ENCODE measurements around the gene IP6K1.
A peak's percentile ranks its signal among the peaks of the same experiment; 100 is the strongest.
"Not testable (repeated sequence)": the region's sequence is repeated elsewhere in the genome, so short reads cannot be mapped to it uniquely, and the experiment has no call there.

Gene IP6K1

DNA sequence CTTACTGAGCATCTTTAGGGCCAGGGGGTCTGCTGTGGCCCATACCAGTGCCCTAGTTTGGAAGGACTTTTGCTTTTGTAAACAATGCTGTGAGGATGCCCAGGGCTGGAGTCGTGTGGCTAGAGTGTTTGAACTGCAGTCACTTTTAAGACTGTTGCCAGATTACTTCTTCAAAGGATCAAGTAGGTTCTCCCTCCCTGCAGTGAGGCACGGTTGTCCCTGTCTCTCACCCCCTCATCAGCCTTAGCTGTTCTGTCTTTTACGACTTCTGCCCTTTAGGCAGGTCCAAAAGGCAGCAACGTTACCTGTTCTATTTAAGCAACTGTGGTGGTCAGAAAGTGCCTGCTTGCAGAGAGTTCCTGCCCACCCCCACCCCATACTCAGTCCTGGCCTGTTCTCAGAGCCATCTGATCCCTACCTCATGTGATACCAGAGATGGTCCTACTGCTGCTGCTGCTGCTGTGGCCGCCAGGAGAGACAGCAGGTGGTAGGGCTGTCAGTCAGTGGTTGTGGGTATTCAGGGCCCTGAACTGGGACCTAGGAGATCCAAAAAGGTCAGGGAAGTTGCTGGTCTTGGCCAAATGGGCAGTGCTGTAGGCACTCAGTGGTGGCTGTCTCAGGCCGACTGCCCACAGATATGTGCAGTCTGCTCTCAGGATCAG is 91.8 kb downstream of the IP6K1 start:
- WGBS, 2 experiments (ENCODE audit: insufficient coverage in 2 of 2): 76% methylated on average over 3 to 5 of the region's 6 CpGs
- H3K4me1 ChIP-seq (ENCODE audit: control insufficient read depth, insufficient read depth, low read length, poor library complexity, severe bottlenecking); H3K27ac ChIP-seq (ENCODE audit: low read depth, low read length, severe bottlenecking); H3K4me3 ChIP-seq (ENCODE audit: extremely low read depth, insufficient read depth, low read length, poor library complexity, severe bottlenecking); H3K36me3 ChIP-seq (ENCODE audit: control insufficient read depth, insufficient read depth, low read length); H3K9me3 ChIP-seq (ENCODE audit: control insufficient read depth, low read length): not testable (repeated sequence)

DNA sequence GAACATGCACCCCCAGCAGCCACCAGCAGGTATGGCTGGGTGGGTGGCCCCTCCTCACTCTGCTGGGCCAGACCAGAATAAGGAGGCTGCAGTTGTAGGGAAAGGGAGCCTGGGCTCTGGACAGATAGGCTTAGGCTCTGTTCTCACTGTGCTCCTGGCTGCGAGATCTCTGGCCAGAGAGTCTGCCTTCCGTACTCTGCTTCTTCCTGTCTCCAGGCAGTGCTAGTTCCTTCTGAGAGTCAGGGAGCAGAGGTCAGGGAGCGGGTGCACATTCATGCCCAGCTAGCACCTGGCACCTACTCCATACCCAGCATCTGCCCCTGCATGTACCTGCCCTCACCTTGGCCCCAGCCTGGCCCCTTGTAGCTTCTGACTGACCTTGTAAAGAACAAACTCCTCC is 94.9 kb downstream of the IP6K1 start:
- not testable (repeated sequence) for H3K36me3 ChIP-seq (ENCODE audit: control insufficient read depth, insufficient read depth, low read length); H3K4me3 ChIP-seq (ENCODE audit: extremely low read depth, insufficient read depth, low read length, poor library complexity, severe bottlenecking); H3K9me3 ChIP-seq (ENCODE audit: control insufficient read depth, low read length); H3K27ac ChIP-seq (ENCODE audit: low read depth, low read length, severe bottlenecking); H3K4me1 ChIP-seq (ENCODE audit: control insufficient read depth, insufficient read depth, low read length, poor library complexity, severe bottlenecking)
- WGBS, 2 experiments (ENCODE audit: insufficient coverage in 2 of 2): 88 to 91% methylated on average over 2 to 3 of the region's 3 CpGs

DNA sequence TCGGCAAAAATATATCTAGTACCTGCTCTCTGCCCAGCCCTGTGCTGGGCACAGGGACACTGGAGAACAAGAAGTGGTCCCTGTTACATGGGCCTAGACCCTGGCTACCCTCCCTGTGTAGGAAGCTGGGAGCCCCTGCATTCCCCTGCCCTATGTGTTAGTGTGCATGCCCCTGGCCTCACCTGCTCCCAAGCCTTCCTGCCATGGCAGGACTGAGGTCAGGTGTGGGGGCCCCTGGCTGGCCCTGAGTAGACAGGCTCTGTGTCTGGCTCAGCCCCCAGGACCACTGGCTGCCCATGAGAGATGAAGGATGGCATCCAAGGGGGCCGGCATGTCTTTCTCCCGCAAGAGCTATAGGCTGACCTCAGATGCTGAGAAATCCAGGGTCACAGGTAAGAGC is 95.5 kb downstream of the IP6K1 start:
- not testable (repeated sequence) for H3K27ac ChIP-seq (ENCODE audit: low read depth, low read length, severe bottlenecking); H3K4me3 ChIP-seq (ENCODE audit: extremely low read depth, insufficient read depth, low read length, poor library complexity, severe bottlenecking); H3K36me3 ChIP-seq (ENCODE audit: control insufficient read depth, insufficient read depth, low read length); H3K9me3 ChIP-seq (ENCODE audit: control insufficient read depth, low read length); H3K4me1 ChIP-seq (ENCODE audit: control insufficient read depth, insufficient read depth, low read length, poor library complexity, severe bottlenecking)
- WGBS, 2 experiments (ENCODE audit: insufficient coverage in 2 of 2): 95 to 96% methylated on average over 2 to 3 of the region's 3 CpGs

DNA sequence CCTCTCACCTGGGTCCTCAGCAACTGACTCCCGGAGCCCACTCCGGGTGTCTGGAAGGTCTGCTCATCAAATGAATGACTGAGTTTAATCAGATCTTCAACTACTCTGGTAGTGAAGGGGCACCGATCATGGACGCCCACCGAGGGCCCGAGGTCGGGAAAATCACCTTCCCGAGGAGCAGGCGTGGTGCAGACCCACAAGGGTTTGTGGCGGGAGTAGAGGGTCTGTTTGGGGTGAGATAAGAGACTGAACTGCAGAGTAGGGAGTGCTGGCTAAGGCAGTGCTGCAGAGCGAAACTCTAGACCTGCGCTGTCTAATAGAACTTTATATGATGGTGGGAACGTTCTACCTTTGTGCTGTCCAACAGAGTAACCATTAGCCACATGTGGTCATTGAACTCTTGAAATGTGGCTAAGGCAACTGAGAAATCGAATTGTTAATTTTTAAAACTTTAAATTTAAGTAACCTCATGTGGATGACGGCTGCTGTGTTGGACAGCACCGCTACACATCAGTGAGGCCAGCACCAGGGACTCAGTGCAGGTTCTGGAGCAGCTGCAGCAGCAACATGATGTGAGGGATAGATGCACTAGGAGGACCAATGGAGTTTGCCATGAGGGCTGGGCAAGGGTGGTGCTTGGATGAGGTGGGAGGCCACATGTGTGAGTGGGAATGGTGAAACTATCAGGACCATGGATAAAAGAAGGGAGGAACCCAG is 96.3 kb downstream of the IP6K1 start:
- peak overlapping the region; percentile 82 for H3K4me3 ChIP-seq (ENCODE audit: extremely low read depth, insufficient read depth, low read length, poor library complexity, severe bottlenecking)
- not testable (repeated sequence) for H3K27ac ChIP-seq (ENCODE audit: low read depth, low read length, severe bottlenecking); H3K36me3 ChIP-seq (ENCODE audit: control insufficient read depth, insufficient read depth, low read length); H3K9me3 ChIP-seq (ENCODE audit: control insufficient read depth, low read length); H3K4me1 ChIP-seq (ENCODE audit: control insufficient read depth, insufficient read depth, low read length, poor library complexity, severe bottlenecking)
- 18 to 25% methylated on average over 9 to 15 of the region's 16 CpGs for WGBS, 2 experiments (ENCODE audit: insufficient coverage in 2 of 2)

DNA sequence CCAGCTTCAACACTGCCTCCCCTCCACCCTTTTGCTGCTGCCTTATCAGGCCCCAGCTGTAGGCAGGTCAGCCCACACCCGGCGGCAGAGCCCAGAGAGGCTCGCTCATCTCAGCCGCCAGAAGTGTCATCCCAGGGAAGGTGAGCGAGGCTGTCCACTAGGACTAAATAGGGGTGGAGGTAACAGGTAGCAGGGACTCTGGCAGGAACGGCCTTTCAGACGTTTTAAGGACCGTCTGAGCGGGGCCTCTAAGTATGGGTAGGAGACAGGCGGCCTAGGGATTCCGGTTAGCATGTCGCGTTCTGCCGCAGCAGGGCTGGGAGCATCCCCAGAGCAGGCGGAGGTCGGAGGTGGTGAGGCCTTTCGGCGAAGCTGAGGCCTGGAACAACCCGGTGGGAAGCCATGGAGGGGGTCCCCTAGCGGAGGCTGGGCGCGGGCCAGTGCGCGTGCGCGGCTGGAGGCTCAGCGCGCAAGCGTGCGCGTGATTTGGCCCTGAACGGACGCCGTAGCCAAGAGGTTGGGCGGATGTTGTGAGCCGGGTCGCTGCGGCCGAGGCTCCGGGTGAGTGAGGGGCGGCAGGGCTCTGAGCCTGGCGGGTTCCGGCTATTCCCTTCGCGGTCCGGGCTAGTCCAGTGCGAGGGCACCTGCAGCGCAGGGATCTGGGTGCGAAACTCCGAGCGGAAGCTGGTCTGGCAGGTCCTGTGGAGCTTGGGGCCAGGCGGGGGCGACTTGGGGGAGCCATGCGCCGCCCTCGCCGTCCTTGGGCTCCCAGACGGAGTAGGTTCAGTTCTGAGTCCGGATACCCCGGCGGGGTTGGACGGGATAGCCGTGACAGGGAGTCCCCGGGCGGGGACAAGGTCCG is 97.1 kb downstream of the IP6K1 start, which contains the start of the genes MST1 and RNF123:
MST1 (minus strand) TSS at position 429 of the 862 bp plus-strand sequence. CDS start 783 bp downstream, outside the sequence.
RNF123 (plus strand) TSS at position 512 of the 862 bp plus-strand sequence. CDS start 1,609 bp downstream, outside the sequence.
- H3K4me1 ChIP-seq (ENCODE audit: control insufficient read depth, insufficient read depth, low read length, poor library complexity, severe bottlenecking): no peaks in the 10 kb centered on the region
- 3% methylated on average over 45 to 52 of the region's 66 CpGs for WGBS, 2 experiments (ENCODE audit: insufficient coverage in 2 of 2)
- peak within 1 kb of the TSS; percentile 82 for H3K4me3 ChIP-seq (ENCODE audit: extremely low read depth, insufficient read depth, low read length, poor library complexity, severe bottlenecking)
- no peaks in the 10 kb centered on the region for H3K36me3 ChIP-seq (ENCODE audit: control insufficient read depth, insufficient read depth, low read length)
- peak within 1 kb of the TSS; percentile 10 for H3K27ac ChIP-seq (ENCODE audit: low read depth, low read length, severe bottlenecking)
- no peaks in the 10 kb centered on the region for H3K9me3 ChIP-seq (ENCODE audit: control insufficient read depth, low read length)

DNA sequence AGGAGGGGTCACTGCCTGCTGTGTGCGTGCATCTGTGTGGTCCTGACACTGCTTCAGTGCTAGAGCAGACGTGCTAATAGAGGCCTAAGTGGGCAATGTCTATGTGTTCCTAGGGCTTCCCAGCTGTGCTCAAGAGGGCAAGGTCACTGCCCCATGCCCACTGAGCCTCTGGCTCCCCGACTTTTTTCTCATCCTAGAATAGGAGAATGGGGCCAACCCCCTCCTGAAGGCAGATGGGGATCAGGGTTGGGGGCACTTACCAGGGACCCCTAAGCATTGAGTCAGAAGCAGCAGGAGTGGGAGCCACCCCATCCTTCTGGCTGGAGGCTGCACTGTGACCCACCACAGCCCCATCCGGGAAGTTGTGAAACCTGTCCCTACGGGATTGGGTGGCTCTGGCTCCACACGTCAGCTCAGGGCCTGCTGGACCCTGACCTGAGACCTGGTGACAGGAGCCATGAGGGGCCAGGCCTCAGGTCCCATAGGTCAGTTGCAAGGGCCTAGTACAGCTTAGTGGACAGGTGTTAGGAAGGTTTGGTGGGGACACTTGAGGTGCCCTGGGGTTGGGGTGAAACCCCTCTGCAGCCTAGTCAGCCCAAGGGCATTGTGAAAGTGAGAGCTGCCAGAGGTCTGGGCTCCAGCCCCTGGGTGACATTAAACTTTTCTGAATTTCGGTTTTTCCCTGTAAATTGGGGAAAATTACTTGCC is 97.8 kb downstream of the IP6K1 start:
- H3K27ac ChIP-seq (ENCODE audit: low read depth, low read length, severe bottlenecking): peak overlapping the region; percentile 10
- 100% methylated on average over 2 of the region's 7 CpGs for WGBS, 2 experiments (ENCODE audit: insufficient coverage in 2 of 2)

DNA sequence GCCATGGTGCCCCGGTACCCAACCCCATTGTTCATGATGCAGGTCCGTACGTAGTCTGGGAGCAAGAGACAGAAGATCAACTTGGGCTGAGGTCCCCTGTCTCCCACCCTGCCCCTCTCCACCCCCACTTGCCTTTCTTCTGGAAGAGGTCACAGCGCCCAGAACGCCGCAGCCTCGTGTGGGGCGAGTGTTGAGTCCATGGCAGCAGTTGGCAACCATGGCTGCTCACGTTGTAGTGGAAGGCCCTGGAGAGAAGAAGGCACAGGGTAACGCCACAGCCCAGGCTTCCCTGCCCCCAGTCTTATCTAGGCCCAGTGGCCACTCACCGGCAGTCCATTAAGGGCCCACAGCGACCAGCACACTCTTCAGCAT is 98.9 kb downstream of the IP6K1 start:
- H3K4me1 ChIP-seq (ENCODE audit: control insufficient read depth, insufficient read depth, low read length, poor library complexity, severe bottlenecking); H3K9me3 ChIP-seq (ENCODE audit: control insufficient read depth, low read length); H3K27ac ChIP-seq (ENCODE audit: low read depth, low read length, severe bottlenecking): not testable (repeated sequence)
- peaks cover 15% of the 10 kb centered on the region for H3K36me3 ChIP-seq (ENCODE audit: control insufficient read depth, insufficient read depth, low read length)
- peak overlapping the region; percentile 39 for H3K4me3 ChIP-seq (ENCODE audit: extremely low read depth, insufficient read depth, low read length, poor library complexity, severe bottlenecking)
- WGBS, 2 experiments (ENCODE audit: insufficient coverage in 2 of 2): 87 to 100% methylated on average over 2 to 5 of the region's 12 CpGs

More for the DNA sequence above, 97.8 kb downstream of the IP6K1 start:
- H3K9me3 ChIP-seq (ENCODE audit: control insufficient read depth, low read length); H3K4me1 ChIP-seq (ENCODE audit: control insufficient read depth, insufficient read depth, low read length, poor library complexity, severe bottlenecking); H3K36me3 ChIP-seq (ENCODE audit: control insufficient read depth, insufficient read depth, low read length): not testable (repeated sequence)
- peak overlapping the region; percentile 82 for H3K4me3 ChIP-seq (ENCODE audit: extremely low read depth, insufficient read depth, low read length, poor library complexity, severe bottlenecking)

DNA sequence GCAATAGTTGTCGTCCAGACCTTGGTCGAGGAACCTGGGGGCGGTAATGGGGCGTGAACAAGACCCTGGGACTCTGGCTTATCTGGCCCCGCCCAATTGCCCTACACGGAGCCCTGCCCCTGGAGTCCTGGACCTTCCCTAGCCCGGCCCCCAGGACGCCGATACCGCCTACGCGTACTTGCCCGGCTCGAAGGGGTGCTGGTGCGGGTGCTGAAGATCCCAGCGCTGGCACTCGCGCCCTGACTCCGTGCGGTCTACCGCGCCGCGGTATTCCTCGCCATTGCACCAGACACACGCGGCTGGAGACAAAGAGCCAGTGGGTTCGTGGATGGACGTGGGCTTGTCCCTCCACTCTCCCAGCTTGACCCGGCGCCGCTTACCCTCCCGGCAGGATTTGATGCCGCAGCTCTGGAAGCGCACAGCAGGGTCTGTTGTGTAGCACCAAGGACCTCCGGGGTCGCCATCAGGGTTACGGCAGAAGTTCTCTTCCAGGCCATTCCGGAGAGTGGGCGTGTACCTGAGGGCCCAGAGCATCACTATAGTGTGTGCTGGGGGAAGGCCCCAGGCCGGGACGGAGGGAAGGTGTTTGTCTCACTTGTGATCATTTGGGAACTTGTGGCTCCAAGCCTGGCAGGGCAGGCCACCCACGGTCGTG is 99.4 kb downstream of the IP6K1 start:
- peak overlapping the region; percentile 39 for H3K4me3 ChIP-seq (ENCODE audit: extremely low read depth, insufficient read depth, low read length, poor library complexity, severe bottlenecking)
- WGBS, 2 experiments (ENCODE audit: insufficient coverage in 2 of 2): 10 to 13% methylated on average over 30 to 34 of the region's 44 CpGs
- H3K36me3 ChIP-seq (ENCODE audit: control insufficient read depth, insufficient read depth, low read length): peaks cover 20% of the 10 kb centered on the region
- H3K27ac ChIP-seq (ENCODE audit: low read depth, low read length, severe bottlenecking); H3K9me3 ChIP-seq (ENCODE audit: control insufficient read depth, low read length); H3K4me1 ChIP-seq (ENCODE audit: control insufficient read depth, insufficient read depth, low read length, poor library complexity, severe bottlenecking): not testable (repeated sequence)

DNA sequence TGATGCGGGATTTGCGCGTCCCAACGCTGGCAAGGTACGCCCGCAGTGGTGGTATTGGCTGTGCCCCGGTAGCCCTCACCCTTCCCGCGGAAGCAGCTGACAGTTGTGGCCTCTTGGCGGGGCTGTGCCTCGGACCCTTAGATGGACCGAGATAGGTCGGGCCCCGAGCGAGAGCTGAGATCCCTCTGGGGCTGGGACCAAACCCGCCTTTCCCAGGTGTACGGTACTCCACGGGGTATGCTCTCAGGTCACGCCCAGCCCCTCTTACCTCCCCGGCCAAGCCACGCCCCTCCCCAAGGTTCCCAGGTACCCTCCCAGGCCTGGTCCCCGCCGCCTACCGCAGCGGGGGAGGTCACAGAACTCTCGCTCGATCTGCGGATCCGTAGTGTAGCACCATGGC is 100.0 kb downstream of the IP6K1 start:
- not testable (repeated sequence) for H3K4me1 ChIP-seq (ENCODE audit: control insufficient read depth, insufficient read depth, low read length, poor library complexity, severe bottlenecking); H3K27ac ChIP-seq (ENCODE audit: low read depth, low read length, severe bottlenecking); H3K9me3 ChIP-seq (ENCODE audit: control insufficient read depth, low read length)
- H3K36me3 ChIP-seq (ENCODE audit: control insufficient read depth, insufficient read depth, low read length): peaks cover 25% of the 10 kb centered on the region
- H3K4me3 ChIP-seq (ENCODE audit: extremely low read depth, insufficient read depth, low read length, poor library complexity, severe bottlenecking): peak overlapping the region; percentile 39
- 2 to 4% methylated on average over 16 to 18 of the region's 29 CpGs for WGBS, 2 experiments (ENCODE audit: insufficient coverage in 2 of 2)

DNA sequence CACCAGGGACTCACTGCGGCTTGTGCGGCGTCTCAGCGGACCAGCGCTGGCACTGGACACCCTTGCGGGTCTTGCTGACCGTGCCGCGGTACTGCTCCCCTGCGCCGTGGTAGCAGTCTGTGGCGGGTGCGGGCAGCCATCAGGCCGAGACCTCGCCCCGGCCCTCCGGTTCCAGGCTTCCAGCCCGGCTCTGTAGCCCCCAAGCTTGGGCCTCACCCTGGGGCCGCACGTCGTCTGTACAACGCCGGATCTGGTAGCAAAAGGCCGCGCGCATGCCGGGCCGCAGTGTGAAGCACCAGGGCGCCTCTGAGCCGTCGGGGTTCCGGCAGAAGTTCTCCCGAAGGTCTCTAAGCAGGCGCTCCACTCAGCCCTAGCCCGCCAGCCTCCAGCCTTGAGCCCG is 100.5 kb downstream of the IP6K1 start:
- peaks cover 30% of the 10 kb centered on the region for H3K36me3 ChIP-seq (ENCODE audit: control insufficient read depth, insufficient read depth, low read length)
- not testable (repeated sequence) for H3K4me1 ChIP-seq (ENCODE audit: control insufficient read depth, insufficient read depth, low read length, poor library complexity, severe bottlenecking); H3K9me3 ChIP-seq (ENCODE audit: control insufficient read depth, low read length); H3K4me3 ChIP-seq (ENCODE audit: extremely low read depth, insufficient read depth, low read length, poor library complexity, severe bottlenecking); H3K27ac ChIP-seq (ENCODE audit: low read depth, low read length, severe bottlenecking)
- WGBS, 2 experiments (ENCODE audit: insufficient coverage in 2 of 2): 61 to 65% methylated on average over 26 to 29 of the region's 36 CpGs
